HEK293T (cell line): Measurements from ENCODE around the gene FKBP11.
"Not testable (repeated sequence)": the region's sequence is repeated elsewhere in the genome, so short reads cannot be mapped to it uniquely, and the experiment has no call there.

ENCODE experiments used
- CTCF ChIA-PET: fragments of 350-600 bp; formaldehyde crosslinking; extraction: SDS; loops from one replicate; lab custom pipeline; 2021; ENCODE audit warnings: antibody characterized with exemption, inconsistent platforms; lab: Yijun Ruan, JAX
- POLR2A ChIA-PET: fragments of 350-600 bp; formaldehyde crosslinking; extraction: SDS; loops from one replicate; lab custom pipeline; 2020; ENCODE audit warnings: antibody characterized with exemption, inconsistent platforms; lab: Yijun Ruan, JAX
- DNase-seq: peaks from one replicate; pipeline ENCODE4 v3.0.0; 2012; ENCODE audit warnings: mixed read lengths; ENCODE audit errors: extremely low spot score
- ARNT ChIP-seq: fragments of 450-650 bp; IDR thresholded peaks from 2 replicates; pipeline ENCODE4 v1.6.1; 2017; ENCODE audit warnings: mild to moderate bottlenecking
- BHLHE40 ChIP-seq: fragments of 450-650 bp; IDR thresholded peaks from 2 replicates; pipeline ENCODE4 v1.6.1; 2016; ENCODE audit warnings: mild to moderate bottlenecking, moderate library complexity, borderline replicate concordance
- CTBP1 ChIP-seq: fragments of 450-650 bp; IDR thresholded peaks from 2 replicates; pipeline ENCODE4 v1.6.1; 2016; ENCODE audit warnings: borderline replicate concordance
- ELF4 ChIP-seq: fragments of 450-650 bp; IDR thresholded peaks from 2 replicates; pipeline ENCODE4 v1.6.1; 2017; ENCODE audit warnings: antibody characterized with exemption
- FOXA1 ChIP-seq: fragments of 450-650 bp; IDR thresholded peaks from 2 replicates; pipeline ENCODE4 v1.6.1; 2016; ENCODE audit warnings: mild to moderate bottlenecking
- FOXK2 ChIP-seq: fragments of 450-650 bp; IDR thresholded peaks from 2 replicates; pipeline ENCODE4 v1.6.1; 2016; ENCODE audit warnings: mild to moderate bottlenecking
- HDGF ChIP-seq: fragments of 450-650 bp; IDR thresholded peaks from 2 replicates; pipeline ENCODE4 v1.6.1; 2017; ENCODE audit warnings: antibody characterized with exemption, borderline replicate concordance
- L3MBTL2 ChIP-seq: fragments of 450-650 bp; conservative IDR thresholded peaks from 2 replicates; pipeline ENCODE4 v1.6.1; 2016; ENCODE audit warnings: mild to moderate bottlenecking
- LEF1 ChIP-seq: fragments of 450-650 bp; IDR thresholded peaks from 2 replicates; pipeline ENCODE4 v1.6.1; 2017; ENCODE audit warnings: mild to moderate bottlenecking, borderline replicate concordance
- NFRKB ChIP-seq: fragments of 450-650 bp; IDR thresholded peaks from 2 replicates; pipeline ENCODE4 v1.6.1; 2016; ENCODE audit warnings: mild to moderate bottlenecking, moderate library complexity
- PKNOX1 ChIP-seq: fragments of 450-650 bp; IDR thresholded peaks from 2 replicates; pipeline ENCODE4 v1.6.1; 2016
- SP1 ChIP-seq: fragments of 450-650 bp; IDR thresholded peaks from 2 replicates; pipeline ENCODE4 v1.6.1; 2017
- SUZ12 ChIP-seq: fragments of 450-650 bp; IDR thresholded peaks from 2 replicates; pipeline ENCODE4 v1.6.1; 2016; ENCODE audit warnings: mild to moderate bottlenecking
- TARDBP ChIP-seq: fragments of 450-650 bp; IDR thresholded peaks from 2 replicates; pipeline ENCODE4 v1.6.1; 2016
- ZNF384 ChIP-seq: fragments of 450-650 bp; IDR thresholded peaks from 2 replicates; pipeline ENCODE4 v1.6.1; 2016

The FKBP11 gene

DNA sequence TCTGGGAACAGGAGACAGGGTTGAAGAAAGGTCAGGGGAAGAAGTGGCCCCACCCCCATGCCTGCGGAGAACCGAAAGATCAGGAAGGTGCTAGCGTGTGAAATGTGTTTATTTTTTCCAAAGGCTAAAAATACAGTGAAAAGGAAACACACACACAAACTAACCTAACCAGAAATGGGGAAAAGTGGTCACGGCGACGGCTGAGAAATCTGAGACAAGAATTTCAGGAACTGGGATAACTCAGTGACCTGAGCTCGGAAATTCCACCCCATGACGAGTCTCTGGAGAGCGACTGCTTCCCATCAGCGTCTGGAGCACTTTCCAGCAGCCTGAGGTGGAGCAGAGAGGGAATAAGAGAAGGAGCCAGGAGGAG lies 43.0 kb downstream of the FKBP11 start:
- TF ChIP-seq HDGF (no peak), LEF1 (no peak), CTBP1 (no peak), TARDBP (no peak), PKNOX1 (no peak), NFRKB (no peak), SUZ12 (no peak), FOXK2 (no peak), L3MBTL2 (no peak), ARNT (no peak), FOXA1 (no peak), ZNF384 (no peak), ELF4 (no peak), BHLHE40 (no peak)
- no peak for DNase-seq
- ChIA-PET POLR2A (interaction anchor here (1.0 to 3.9 kb wide), 4 partner anchors 9 to 31 kb away, joined by 3 to 25 read pairs (median 3); partner anchors contain the start of gene RND1), CTCF (interaction anchor here (0.6 to 0.9 kb wide), 3 partner anchors 9 to 262 kb away, joined by 3 read pairs; no protein-coding TSS in a partner anchor)

GRCh38 chr12:48881686-48882314 lies 43.5 kb downstream of the FKBP11 start:
- TF ChIP-seq FOXK2: no peak
- TF ChIP-seq ZNF384: peak; percentile 56; the same call in 1 of the 2 replicates
- POLR2A ChIA-PET: interaction anchor here (1.0 to 3.9 kb wide), 3 partner anchors 16 to 30 kb away, joined by 3 to 25 read pairs (median 5); partner anchors contain the start of gene RND1
- CTCF ChIA-PET: interaction anchor here (0.6 kb wide), 1 partner anchor 29 kb away, joined by 3 read pairs; no protein-coding TSS in a partner anchor
- DNase-seq: no peak

DNA sequence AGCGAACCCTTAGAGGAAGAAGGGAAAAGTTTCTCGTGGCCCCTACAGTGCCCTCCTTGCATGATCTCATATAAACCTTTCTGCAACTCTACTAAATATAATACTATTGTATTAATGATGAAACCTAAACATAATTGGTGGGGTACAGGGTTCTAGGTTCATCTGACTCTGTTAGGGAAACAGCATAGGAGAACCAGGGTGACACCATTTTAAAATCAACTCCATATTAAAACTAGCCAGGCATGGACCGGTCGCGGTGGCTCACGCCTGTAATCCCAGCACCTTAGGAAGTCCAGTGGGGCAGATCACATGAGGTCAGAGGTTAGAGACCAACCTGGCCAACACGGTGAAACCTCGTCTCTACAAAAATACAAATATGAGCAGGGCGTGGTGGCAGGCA lies 44.6 kb downstream of the FKBP11 start:
- POLR2A ChIA-PET: interaction anchor here (1.0 to 3.9 kb wide), 2 partner anchors 15 to 28 kb away, joined by 5 to 25 read pairs; partner anchors contain the start of gene RND1
- CTCF ChIA-PET: interaction anchor here (0.7 to 1.0 kb wide), 2 partner anchors 10 to 57 kb away, joined by 3 to 4 read pairs; no protein-coding TSS in a partner anchor
- TF ChIP-seq NFRKB: no peak
- no peak for TF ChIP-seq SUZ12
- no peak for TF ChIP-seq TARDBP
- no peak for TF ChIP-seq CTBP1
- no peak for TF ChIP-seq SP1
- TF ChIP-seq LEF1: no peak
- TF ChIP-seq HDGF: no peak
- TF ChIP-seq PKNOX1: no peak
- TF ChIP-seq FOXA1: no peak
- TF ChIP-seq ELF4: no peak
- no peak for TF ChIP-seq ZNF384
- no peak for TF ChIP-seq ARNT
- TF ChIP-seq L3MBTL2: no peak
- DNase-seq: no peak

- CTCF ChIA-PET: interaction anchor here (1.1 kb wide), 1 partner anchor 12 kb away, joined by 3 read pairs; no protein-coding TSS in a partner anchor
- no peak for DNase-seq
- TF ChIP-seq FOXK2 (no peak), ELF4 (no peak), L3MBTL2 (no peak), ARNT (no peak), NFRKB (no peak), CTBP1 (no peak), HDGF (no peak), SP1 (no peak)
- POLR2A ChIA-PET: interaction anchor here (1.5 kb wide), 1 partner anchor 13 kb away, joined by 8 read pairs; the partner anchor contains the start of gene RND1
Measured at GRCh38 chr12:48878548-48878947, 46.7 kb downstream of the FKBP11 start.

GRCh38 chr12:48875944-48876515 lies 49.3 kb downstream of the FKBP11 start:
- TF ChIP-seq SUZ12: no peak
- no peak for TF ChIP-seq LEF1
- no peak for TF ChIP-seq SP1
- POLR2A ChIA-PET: no interaction called here
- peak; percentile 1 for DNase-seq
- CTCF ChIA-PET: no interaction called here

DNA sequence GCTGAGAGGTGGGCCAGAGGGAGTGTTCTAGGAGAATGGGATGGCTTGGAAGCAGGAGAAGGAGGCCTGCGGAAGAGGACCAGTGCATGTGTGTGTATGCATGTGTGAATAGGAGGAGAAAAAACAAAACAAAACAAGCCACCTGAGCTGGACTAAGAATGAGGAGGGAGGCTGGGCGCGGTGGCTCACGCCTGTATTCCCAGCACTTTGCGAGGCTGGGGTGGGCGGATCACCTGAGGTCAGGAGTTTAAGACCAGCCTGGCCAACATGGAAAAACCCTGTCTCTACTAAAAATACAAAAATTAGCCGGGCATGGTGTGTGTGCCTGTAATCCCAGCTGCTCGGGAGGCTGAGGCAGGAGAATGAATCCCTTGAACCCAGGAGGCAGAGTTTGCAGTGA lies 51.8 kb downstream of the FKBP11 start:
- CTCF ChIA-PET: interaction anchor here (2.2 kb wide), 1 partner anchor 20 kb away, joined by 12 read pairs; no protein-coding TSS in a partner anchor
- DNase-seq: not testable (repeated sequence)
- POLR2A ChIA-PET: interaction anchor here (1.0 to 1.5 kb wide), 4 partner anchors 10 to 20 kb away, joined by 3 to 5 read pairs (median 3); no protein-coding TSS in a partner anchor

GRCh38 chr12:48873096-48873495 lies 52.2 kb downstream of the FKBP11 start:
- ChIA-PET CTCF (interaction anchor here (2.2 kb wide), 1 partner anchor 20 kb away, joined by 12 read pairs; no protein-coding TSS in a partner anchor), POLR2A (interaction anchor here (0.8 to 1.5 kb wide), 5 partner anchors 10 to 21 kb away, joined by 3 to 5 read pairs (median 3); partner anchors contain the start of gene DDX23)
- DNase-seq: no peak
- TF ChIP-seq NFRKB (no peak), ZNF384 (no peak)
